Measurements from ENCODE around the gene BATF2.

Gene BATF2

GRCh38 chr11:64963072-64963631 is 33.6 kb downstream of the BATF2 start:
- DNase-seq = no peak

GRCh38 chr11:64960719-64961118 is 36.1 kb downstream of the BATF2 start:
- DNase-seq = no peak

- DNase-seq = peak; percentile 46
Measured at GRCh38 chr11:64959498-64959897, 37.3 kb downstream of the BATF2 start.

- DNase-seq = no peak
Measured at GRCh38 chr11:64954201-64954600, 42.6 kb downstream of the BATF2 start.

- no peak for DNase-seq
Measured at GRCh38 chr11:64951529-64951928, 45.2 kb downstream of the BATF2 start.

GRCh38 chr11:64947208-64947814 is 49.5 kb downstream of the BATF2 start:
- DNase-seq = no peak

Data from NCI-H526 treated with DMSO at 0.1 percent for 48 hours (cell line).